HG03066 (cell line): Measurements from ENCODE around the gene MYH14.

ENCODE experiments used
- ATAC-seq: cut with Tn5 transposase; IDR thresholded peaks from one replicate; pipeline ENCODE4 v1.9.1; 2021; ENCODE audit warnings: low read depth; ENCODE audit not compliant: unreplicated experiment

MYH14 gene

DNA sequence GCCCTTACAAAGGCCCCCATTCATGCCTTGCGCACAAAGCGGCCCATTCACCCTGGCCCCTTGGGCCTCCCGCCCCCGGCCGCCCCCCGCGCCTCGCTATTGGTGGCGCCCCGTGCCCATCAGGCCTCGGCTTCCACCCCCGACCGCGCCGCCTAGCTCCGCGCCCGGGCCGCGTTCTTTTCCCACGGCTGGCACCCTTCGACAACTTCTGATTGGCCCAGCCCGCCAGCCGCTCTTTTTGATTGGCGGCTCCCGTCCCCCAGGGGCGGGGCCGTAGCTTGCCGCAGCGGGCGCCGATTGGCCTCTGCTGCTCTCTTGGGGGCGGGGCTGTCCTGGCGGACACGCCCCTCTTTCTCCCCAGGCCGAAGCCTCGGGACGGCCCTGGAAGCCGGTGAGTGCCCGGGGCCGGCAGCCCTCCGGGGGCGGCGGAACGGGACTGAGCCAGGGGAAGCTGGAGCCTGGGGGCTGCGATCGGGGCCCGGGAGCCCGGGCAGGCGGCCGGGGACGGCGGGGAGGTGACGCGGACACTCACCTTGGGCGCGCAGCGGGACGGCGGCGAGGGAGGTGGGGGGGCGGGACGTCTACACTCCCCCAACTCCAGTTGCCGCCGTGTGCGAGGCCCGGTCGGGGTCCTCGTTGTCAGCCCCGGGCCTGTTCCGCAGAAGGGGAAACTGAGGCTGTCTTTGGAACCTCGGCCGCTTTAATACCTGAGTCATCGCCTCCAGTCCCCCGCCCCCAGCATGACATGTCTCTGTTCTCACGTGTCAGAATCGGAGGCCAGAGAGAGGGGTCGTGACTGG is at the start of gene MYH14:
MYH14 (plus strand) TSS at position 342 of the 800 bp plus-strand sequence. CDS start 6,744 bp downstream, outside the sequence.
- no peak for ATAC-seq

DNA sequence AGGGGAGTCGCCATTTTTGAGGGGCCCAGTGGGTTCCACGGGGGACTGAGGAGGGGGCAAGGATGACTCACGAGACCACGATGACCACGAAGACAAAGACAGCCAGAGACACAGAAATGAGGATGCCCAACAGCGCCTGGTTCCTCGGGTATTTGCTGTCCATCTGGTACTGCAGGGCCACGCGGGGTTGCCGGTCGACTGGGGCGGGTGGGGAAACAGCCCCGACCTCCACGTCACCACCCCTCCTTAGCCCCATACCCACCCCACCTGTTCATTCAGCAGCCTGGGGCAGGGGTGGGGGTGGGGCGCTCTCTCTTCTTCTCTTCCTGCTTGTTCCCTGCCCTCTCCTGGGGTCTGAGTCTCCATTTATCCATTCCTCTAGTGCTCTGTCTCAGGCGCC is 48.9 kb upstream of the MYH14 start:
- no peak for ATAC-seq

DNA sequence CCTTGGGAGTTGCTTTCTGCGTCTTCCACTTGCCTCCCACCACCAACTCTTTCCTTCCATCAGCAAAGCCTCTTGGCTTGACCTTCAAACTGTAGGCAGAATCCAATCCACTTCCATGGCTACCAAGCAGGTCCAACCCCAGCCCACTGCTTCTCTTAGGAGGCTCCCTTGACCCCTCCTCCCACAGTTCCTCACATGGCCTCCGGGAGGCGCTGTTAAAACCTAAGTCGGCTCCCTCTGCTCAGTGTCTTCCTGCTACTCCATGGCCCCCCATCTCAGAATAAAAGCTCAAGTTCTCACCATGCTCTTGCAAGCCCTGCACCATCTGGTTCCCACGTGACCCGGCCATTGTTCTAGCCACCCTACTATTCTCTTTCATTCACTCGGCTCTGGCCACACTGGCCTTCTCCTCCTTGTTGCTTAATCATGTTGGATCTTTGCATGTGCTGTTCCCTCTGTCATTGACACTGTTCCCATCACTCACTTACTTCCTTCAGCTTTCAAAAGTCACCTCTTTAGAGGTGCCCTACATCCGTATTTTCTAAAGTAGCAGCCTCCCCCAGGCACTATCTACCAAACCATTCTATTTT is 47.8 kb upstream of the MYH14 start:
- no peak for ATAC-seq

DNA sequence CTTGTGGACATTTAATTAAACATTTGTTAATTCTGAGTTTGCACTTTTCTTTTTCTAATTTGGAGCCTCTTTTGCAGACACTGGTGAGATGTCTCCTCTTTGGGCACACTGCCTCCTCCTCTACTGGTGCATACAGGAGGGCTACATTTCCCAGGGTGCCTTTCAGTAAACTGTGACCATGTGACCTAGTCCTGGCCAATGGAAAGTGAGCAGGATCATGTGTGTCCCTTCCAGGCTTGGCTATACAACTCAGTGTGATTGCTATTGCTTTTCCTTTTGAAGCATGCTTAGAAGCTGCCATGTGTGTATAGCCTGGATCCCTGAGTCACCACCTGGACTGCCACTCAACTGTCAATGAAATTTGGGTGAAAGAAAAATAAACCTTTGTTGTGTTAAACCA is 44.8 kb upstream of the MYH14 start:
- ATAC-seq = no peak

DNA sequence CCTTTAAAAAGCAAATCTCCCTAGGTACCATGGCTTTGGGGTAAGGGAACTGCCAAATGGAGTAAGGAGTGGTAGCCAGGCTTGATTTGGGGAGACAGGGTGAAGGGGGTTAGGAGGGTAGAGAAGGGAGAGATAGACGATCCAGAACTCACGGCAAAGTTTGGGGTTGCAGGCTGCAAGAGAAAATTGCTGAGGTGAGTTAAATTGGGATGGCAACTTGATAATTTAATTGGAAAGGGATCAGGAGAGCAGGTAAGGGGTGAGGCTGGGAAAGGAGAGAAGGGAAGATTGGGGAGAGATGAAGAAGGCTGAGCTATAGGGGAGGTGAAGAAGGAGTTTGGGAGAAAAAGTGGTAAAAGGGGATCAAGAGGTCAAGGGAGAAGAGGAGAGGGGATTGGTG is 44.3 kb upstream of the MYH14 start:
- no peak for ATAC-seq

DNA sequence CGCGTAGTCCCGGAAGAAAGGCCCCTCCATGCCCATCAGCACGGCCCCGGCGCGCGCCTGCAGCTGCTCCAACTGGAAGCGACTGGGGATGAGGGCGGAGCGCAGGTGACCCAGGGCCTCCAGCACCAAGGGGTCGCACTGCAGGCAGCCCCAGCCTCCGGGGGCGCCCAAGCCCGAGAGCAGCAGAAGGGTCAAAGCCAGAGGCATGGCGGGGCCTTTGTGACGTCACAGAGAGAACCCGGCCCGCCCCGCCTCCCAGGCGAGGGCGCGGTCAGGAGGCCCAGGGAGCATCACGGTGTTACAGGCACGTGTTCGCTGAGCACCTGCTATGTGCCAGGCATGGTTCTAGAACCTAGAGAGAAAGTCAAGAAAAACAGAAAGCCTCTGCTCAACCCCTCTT is 40.4 kb upstream of the MYH14 start, which contains the start of gene IZUMO2:
IZUMO2 (minus strand) TSS at position 294 of the 400 bp plus-strand sequence; CDS start at position 207, 87 bp downstream.
- no peak for ATAC-seq

DNA sequence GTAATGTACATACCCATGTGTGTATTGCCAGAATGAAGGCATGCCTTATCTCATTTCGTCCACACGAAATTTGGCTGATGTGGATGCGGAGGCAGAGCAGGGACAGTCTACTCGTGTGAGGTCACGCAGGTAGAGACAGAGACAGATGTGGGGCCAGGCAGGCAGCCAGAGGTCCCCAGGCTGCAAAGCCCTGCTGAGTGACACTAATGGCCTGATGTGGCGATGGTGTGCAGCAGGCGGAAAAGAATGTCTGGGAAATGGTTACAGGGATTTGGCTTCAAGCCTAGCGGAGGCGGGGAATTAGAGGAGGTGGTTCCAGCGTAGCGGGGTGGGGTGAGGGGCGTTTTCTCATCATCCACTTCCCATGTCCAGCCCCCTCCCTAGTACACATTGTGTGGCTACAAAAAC is 36.1 kb upstream of the MYH14 start:
- no peak for ATAC-seq

DNA sequence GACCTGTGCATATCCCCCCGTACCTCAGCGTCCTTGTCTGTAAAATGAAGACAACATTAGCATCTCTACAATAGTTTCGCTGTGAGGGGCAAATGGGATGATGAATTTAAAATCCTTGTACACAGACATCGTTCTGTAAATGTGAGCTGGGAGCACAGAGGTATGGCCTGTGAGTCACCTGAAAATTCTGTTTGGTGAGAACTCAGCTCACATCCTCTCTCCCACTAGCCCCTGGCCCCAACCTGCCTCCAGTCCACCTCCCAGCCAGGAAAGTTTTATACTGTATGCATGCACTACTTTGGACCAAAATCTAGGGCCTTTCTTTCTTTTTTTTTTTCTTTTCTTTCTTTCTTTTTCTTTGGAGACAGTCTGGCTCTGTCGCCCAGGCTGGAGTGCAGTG is 31.7 kb upstream of the MYH14 start:
- no peak for ATAC-seq

DNA sequence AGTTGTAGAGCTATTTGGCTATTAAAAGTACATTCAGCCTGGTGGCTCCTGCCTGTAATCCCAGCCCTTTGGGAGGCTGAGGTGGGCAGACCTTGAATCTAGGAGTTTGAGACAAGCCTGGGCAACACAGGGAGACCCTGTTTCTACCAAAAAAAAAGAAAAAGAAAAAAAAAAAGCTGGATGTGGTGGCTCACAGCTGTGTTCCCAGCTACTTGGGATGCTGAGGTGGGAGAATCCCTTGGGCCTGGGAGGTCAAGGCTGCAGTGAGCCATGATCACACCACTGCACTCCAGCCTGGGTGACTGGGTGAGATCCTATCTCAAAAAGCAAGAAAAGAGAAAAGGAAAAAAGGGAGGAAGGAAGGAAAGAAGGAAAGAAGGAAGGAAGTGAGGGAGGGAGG is 30.7 kb upstream of the MYH14 start:
- ATAC-seq = no peak

DNA sequence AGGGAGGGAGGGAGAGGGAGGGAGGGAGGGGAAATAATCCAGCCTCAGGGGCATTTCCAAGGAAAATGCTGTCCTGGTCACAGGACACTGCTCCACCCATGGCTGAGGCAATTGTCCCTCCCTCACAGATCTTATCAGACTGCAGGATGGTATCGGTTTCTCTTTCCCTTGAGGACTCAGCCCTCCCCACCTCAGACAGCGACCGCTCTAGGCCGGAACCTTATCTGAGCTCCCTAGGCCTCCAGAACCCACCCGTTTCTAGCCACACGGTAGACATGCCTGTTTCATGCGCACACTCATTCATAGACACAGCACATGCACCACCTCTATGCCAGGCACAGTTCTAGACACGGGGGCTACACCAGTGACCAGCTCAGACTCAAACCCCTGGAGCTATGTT is 30.3 kb upstream of the MYH14 start:
- no peak for ATAC-seq

DNA sequence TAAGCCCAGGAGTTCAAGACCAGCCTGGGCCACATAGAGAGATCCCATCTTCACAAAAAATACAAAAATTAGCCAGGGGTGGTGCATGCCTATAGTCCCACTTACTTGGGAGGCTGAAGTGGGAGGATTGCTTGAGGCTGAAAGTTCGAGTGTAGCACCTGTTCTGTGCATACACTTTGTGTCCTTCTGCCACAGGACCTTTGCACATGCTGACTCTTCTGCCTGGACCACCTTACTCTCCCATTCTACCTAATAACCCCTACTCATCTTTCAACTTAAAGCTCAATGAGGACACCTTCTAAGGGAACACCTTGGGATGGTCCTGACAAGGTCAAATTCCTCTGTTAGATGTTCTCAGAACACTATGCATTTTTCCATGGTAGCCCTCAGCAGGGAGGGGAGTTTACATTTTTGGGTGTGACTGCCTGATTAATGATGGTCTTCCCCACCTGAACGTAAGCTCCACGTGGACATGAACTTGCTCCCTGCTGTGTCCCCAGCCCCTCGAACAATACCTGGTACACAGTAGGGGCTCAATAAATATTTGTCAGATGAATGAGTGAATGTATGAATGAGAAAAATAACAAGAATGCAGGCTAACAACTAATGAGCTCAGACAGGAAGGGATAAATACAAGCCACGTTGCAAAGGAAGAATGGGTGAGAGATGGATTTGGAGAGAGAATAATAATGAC is 29.2 kb upstream of the MYH14 start:
- ATAC-seq = no peak

DNA sequence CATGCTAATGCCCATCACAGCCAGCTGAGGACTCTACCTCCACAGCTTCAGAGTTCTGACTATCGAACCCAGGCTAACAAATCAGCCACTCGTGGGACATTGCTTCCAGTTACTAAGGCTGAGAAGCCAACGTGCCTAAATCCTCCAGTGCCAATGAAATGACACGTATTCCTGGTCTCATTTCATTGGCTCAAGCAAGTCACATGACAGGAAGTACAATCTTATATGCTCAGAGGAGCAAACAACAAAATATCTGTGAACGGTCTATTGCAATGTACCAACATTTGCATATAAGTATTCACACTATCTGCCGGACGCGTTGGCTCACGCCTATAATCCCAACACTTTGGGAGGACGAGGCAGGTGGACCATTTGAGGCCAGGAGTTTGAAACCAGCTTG is 27.5 kb upstream of the MYH14 start:
- ATAC-seq = no peak

DNA sequence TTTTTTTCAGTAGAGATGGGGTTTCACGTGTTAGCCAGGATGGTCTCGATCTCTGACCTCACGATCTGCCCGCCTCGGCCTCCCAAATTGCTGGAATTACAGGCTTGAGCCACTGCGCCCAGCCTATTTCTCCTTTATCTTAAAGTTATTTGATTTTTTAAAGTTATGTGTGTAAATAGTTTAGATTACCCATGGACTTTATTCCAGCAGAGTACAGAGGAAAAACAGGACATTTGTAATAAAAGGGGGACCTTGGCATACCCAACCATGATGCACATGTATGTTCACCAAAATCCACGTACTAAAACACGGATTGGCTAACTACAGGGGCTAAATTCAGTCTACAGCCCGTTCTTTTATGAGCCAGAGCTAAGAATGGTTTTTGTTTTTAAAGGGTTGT is 26.6 kb upstream of the MYH14 start:
- no peak for ATAC-seq

DNA sequence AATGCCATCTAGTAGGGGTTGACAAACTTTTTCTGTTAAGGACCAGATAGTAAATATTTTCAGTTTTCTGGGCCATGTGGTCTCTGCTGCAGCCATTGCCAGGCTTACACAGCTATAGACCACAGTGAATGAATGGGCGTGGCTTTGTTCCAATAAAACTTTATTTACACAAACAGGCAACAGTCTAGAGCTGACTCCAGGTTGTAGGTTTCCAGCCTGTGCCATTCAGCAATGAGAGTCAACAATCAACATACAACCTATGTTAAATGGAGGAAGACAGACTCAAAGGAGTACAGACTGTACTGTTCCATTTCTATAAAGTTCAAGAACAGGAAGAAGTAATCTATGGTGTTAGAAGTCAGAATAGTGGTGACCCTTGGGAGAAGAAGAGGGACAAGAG is 25.1 kb upstream of the MYH14 start:
- no peak for ATAC-seq

DNA sequence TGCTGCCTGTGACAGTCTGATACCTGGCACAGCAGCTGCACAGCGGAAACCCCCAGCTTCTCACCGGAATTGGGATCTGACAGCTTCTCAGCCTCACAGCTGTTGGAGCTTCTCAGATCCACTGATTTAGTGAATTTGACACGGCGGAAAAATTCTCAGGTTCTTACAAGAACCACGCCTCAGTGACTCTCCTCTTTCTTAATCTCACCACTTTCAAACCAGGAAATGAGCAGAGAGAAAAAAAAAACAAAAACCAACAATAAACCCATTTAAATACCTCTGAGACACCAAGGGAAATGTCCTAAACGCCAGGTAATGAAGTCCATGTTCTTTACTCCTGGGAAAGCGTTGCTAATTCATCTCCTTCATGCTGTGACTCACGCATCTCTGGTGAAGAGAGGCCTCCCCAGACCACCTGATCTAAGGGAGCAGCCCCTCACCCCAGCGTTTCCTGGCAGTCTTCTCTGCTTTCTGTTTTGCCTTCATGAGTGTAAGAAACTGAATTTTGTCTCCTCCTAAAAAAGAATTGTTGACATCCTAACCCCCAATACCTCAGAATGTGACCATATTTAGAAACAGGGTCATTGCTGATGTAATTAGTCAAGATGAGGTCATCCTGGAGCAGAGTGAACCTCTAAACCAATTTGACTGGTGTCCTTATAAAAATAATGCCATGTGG is 24.4 kb upstream of the MYH14 start:
- no peak for ATAC-seq

DNA sequence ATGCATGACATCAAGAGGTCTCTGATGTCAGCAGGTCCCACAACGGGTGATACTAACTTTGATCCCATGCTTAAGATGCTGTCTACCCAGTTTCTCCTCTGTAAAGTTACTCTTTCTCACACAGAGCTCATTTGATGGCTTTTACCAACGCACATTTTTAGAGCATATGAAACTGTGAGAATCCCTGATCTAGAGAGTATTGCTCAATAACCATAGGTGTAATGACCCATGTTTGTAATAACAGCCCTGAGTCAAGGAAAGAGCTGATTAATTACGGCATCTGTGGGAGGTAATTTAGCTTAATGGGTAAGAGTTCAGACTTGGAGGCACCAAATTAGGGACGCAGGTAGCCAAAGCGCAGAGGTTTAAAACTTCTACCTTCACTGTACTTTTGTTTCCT is 22.3 kb upstream of the MYH14 start:
- ATAC-seq = no peak

DNA sequence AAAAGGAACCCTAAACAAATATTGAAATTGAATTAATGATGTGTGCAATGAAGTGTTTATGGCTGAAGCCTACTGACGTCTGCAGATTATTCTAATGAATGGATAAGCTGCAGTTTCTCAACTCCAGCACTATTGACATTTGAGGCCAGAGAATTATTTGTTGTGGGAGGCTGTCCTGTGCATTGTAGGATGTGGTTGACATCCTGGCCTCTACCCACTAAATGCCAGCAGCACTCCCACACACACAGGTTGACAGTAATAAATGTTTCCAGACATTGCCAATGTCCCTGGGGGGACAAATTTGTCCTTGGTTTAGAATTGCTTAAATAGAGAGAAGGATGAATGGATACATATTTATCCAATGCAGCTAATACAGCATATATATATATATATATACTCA is 19.2 kb upstream of the MYH14 start:
- ATAC-seq = no peak

DNA sequence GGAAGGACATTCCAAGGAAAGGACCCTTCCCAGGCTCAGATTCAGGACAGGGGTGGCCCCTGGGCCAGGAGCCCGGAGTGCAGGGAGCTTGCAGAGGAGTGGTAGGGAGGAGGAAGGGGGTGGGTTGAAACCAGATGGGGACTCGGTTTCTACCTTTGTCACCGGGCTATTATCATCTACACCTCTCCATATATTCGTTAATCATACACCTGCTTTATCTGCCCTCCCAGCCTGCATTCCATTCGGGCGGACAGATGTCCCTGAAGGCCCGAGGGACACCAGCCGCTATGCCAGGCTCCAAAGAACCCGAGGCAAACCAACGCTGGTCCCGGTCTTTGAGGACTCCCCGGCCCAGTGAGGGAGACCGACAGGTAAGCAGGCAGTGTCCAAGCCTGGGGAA is 15.5 kb upstream of the MYH14 start:
- ATAC-seq = no peak

DNA sequence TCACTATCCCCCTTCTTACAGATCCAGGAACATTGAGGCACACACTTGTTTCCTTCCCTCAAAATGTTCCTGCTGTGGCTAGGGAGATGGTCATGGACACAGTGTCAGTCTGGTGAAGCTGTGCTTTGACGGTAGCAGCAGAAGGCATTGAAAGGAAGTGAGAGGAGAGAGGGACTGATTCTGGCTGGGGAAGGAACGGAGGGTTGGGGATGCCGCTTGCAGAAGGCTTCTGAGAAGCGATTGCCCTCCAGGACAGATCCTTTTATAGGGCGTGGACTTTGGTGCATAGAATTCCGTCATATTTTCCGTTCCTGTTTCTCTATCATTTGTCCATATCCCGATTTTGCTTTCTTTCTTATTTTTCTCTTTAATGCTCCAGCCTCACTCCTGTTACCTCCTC is 14.1 kb upstream of the MYH14 start:
- ATAC-seq = no peak

DNA sequence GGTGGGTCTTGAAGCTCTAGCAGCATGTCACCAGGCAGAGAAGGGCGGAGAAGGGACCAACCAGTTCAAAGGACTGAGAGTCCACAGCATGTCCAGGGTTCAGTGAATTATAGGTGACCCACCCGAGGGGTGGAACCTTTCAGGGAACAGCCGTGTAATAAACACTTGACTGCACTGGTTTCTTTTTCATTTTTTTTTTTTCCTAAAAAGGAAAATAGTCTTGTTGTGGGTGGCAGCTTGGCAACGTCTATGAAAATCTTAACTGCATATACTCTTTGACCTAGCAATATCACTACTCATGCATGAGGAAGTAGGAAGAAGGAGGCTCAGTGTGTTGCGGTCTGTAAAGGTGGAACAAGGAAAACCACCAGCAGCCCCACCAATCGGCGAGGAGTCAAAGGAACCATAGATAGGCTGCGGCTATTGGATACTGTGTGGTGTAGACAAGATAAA is 13.0 kb upstream of the MYH14 start:
- no peak for ATAC-seq

DNA sequence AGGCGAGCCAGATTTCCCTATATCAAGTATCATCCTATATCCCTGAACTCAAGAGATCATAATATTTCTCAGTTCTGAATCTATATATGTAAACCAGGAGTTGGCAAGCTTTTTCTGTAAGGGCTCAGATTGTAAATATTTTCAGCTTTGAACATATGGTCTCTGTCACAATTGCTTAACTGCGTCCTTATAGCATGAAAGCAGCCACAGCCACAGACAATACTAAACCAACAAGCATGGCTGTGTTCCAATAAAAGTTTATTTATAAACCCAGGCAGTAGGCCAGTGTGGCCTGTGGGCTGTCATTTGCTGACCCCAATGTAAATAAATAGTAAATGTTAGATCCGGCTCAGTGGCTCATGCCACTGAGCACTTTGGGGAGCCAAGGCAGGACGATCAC is 12.2 kb upstream of the MYH14 start:
- ATAC-seq = no peak
